COLO668 (cell line): ENCODE results near the gene RAET1G.
"Not testable (repeated sequence)": the region's sequence is repeated elsewhere in the genome, so short reads cannot be mapped to it uniquely, and the experiment has no call there.

ENCODE experiments used
- DNase-seq: peaks from one replicate; lab custom pipeline; 2025; ENCODE audit not compliant: unreplicated experiment; lab: John Stamatoyannopoulos, UW

RAET1G gene

GRCh38 chr6:149954328-149954983 lies 31.5 kb upstream of the RAET1G start:
- DNase-seq, result not testable (repeated sequence)

GRCh38 chr6:149953934-149954327 lies 31.0 kb upstream of the RAET1G start:
- DNase-seq, result not testable (repeated sequence)

- not testable (repeated sequence) for DNase-seq
Measured at GRCh38 chr6:149953390-149953789, 30.5 kb upstream of the RAET1G start.

GRCh38 chr6:149951626-149952025 lies 28.7 kb upstream of the RAET1G start:
- no peak for DNase-seq

- no peak for DNase-seq
Measured at GRCh38 chr6:149951096-149951495, 28.2 kb upstream of the RAET1G start.

- no peak for DNase-seq
Measured at GRCh38 chr6:149950423-149950822, 27.5 kb upstream of the RAET1G start.

GRCh38 chr6:149948616-149949015 lies 25.7 kb upstream of the RAET1G start:
- DNase-seq, result no peak

- DNase-seq, result no peak
Measured at GRCh38 chr6:149948011-149948410, 25.1 kb upstream of the RAET1G start.

GRCh38 chr6:149947533-149947932 lies 24.6 kb upstream of the RAET1G start:
- not testable (repeated sequence) for DNase-seq

GRCh38 chr6:149946631-149947030 lies 23.7 kb upstream of the RAET1G start:
- not testable (repeated sequence) for DNase-seq

GRCh38 chr6:149945276-149945675 lies 22.4 kb upstream of the RAET1G start:
- DNase-seq, result not testable (repeated sequence)

- not testable (repeated sequence) for DNase-seq
Measured at GRCh38 chr6:149943321-149943720, 20.4 kb upstream of the RAET1G start.

GRCh38 chr6:149942461-149942829 lies 19.5 kb upstream of the RAET1G start:
- DNase-seq, result no peak

GRCh38 chr6:149941583-149942460 lies 18.9 kb upstream of the RAET1G start, which contains the start of gene ULBP2:
Gene ULBP2, plus strand, starts transcription at chr6:149942014. Its CDS starts 59 bp downstream, at chr6:149942073.
- DNase-seq, result peak; percentile 70

GRCh38 chr6:149940672-149940982 lies 17.7 kb upstream of the RAET1G start:
- DNase-seq, result no peak

- no peak for DNase-seq
Measured at GRCh38 chr6:149939909-149940671, 17.2 kb upstream of the RAET1G start.

- no peak for DNase-seq
Measured at GRCh38 chr6:149939356-149939648, 16.4 kb upstream of the RAET1G start.

GRCh38 chr6:149938571-149939355 lies 15.8 kb upstream of the RAET1G start:
- DNase-seq, result peak; percentile 16

- not testable (repeated sequence) for DNase-seq
Measured at GRCh38 chr6:149938013-149938570, 15.2 kb upstream of the RAET1G start.

GRCh38 chr6:149936743-149937142 lies 13.8 kb upstream of the RAET1G start:
- no peak for DNase-seq

GRCh38 chr6:149935668-149936067 lies 12.7 kb upstream of the RAET1G start:
- no peak for DNase-seq
